HG02885 (cell line): ENCODE data around the gene SLC15A5.

Source experiments
- ATAC-seq: cut with Tn5 transposase; IDR thresholded peaks from one replicate; pipeline ENCODE4 v1.9.1; 2021; ENCODE audit warnings: mild to moderate bottlenecking; ENCODE audit not compliant: unreplicated experiment, poor library complexity

The SLC15A5 gene

DNA sequence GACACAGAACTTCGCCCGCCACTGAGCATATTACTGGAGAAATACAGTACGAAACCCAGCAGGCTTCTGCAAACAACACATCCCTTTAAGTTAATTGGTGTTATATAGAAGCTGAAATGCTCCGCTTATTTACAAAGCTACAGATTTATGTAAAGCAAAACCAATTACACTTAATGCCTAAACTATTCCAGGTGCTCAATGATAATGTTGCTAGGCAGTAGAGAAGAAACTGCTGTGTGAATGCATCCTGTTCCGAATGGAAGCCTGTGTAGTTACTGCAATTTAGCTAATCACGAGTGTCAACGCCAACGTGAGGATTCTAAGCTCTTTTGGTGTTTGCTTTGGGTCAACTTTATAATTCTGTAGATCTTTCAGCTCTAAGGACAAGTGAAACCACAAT lies 89.8 kb downstream of the SLC15A5 start:
- ATAC-seq, result no peak

DNA sequence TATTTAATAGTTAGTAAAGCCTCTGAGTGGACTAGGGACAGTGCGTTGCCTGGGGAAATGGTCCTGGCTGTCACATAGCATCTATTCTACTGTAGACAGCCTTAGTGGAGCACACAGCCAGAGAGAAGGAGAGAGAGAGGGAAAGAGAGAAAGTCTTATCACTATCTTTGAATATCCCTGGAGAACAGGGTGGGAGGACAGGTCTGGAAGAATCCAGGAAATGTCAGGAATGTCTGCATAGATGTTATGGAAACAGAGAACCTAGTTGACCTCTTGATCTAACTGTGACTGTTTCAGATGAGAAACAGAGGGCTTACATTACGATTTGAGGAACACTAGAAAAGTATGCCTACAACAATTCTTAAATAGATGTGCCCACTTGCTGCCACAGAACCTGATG lies 92.8 kb downstream of the SLC15A5 start:
- ATAC-seq, result no peak

DNA sequence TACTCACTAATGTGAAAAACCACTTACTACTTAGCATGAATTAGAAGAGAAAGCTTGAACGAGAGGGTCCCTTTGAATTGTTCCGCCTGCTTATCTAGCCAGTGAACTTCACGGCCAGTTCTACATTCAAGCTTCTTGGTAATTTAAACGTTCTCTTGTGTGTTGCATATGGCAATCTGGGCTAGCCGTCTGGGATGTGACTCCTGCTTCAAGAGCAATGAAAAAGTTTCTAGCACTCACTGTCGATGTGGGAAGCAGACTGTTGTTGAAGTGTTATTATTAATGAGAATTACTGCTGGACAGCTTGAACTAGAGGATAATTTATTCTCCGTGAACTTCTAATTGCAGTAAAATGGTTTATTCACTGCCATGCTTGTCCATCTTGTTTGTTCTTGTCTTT lies 93.9 kb downstream of the SLC15A5 start:
- ATAC-seq, result no peak

DNA sequence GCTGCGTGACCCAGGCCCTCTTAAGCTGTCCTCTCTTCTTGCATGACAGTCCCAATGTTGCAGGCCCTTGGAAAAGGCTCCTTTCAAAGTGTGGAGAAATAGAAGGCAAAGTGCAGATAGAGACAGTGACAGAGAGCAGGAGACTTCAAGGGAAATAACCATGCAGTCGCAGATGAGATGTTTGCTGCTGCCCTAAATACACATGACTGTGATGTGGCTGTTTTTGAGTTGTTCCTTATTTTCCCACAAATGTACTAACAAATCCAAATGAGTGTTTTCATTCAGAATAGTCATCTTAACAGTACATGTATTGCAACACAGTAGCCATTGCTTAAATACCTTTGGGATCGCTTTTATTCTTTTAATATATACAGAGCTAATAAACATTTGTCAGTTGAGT lies 101.6 kb downstream of the SLC15A5 start:
- no peak for ATAC-seq

DNA sequence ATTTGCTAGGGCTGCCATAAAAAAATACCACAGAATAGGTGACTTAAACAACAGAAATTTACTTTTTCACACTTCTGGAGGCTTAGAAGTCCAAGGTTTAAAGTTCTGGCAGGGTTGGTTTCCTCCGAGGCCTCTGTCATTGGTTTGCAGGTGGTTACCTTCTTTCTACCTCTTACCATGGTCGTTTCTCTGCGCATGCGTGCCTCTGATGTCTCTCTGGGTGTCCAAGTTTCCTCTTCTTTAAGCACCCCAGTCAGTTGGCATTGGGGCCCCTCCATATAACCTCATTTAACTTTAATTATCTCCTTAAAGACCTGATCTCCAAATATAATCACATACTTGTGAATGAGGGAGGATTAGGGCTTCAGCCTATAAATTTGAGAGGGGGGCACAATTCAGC lies 103.2 kb downstream of the SLC15A5 start:
- no peak for ATAC-seq

DNA sequence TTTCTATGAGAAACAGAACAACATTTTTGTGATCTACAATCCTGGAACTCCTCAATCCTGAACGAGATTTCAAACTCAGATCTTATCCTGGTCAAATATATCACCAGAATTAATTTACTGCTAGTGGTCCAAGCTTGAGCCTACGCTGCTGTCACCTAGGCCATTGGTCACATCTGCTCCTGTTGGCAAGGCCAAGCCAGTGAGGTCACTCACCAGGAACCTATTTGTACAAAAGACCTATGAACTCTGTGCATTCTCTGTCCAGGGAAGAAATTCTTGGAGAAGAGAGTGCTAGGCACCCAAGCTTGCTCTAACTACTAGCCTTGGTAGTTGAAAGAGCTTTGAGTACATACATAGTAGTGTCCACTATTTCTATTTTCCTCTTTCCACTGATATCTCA lies 106.1 kb downstream of the SLC15A5 start:
- ATAC-seq, result no peak

DNA sequence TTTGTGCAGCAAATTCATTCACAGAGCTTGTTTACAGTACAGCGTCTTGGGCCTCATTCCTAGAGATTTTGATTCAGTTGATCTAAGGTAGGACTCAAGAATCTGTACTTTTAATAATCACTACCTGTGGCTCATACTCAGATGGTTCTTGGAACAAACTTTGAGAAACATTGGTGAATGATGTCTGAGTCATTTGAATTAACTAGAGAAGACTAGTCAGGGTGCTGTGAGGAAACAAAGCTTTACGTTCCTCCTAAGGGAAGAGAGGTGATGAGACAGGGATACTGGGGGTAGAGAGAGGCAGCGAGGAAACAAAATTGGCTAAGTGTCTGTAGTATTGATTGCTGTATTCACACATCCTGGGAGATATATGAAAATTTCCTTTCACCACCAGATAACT lies 109.4 kb downstream of the SLC15A5 start:
- ATAC-seq, result no peak

DNA sequence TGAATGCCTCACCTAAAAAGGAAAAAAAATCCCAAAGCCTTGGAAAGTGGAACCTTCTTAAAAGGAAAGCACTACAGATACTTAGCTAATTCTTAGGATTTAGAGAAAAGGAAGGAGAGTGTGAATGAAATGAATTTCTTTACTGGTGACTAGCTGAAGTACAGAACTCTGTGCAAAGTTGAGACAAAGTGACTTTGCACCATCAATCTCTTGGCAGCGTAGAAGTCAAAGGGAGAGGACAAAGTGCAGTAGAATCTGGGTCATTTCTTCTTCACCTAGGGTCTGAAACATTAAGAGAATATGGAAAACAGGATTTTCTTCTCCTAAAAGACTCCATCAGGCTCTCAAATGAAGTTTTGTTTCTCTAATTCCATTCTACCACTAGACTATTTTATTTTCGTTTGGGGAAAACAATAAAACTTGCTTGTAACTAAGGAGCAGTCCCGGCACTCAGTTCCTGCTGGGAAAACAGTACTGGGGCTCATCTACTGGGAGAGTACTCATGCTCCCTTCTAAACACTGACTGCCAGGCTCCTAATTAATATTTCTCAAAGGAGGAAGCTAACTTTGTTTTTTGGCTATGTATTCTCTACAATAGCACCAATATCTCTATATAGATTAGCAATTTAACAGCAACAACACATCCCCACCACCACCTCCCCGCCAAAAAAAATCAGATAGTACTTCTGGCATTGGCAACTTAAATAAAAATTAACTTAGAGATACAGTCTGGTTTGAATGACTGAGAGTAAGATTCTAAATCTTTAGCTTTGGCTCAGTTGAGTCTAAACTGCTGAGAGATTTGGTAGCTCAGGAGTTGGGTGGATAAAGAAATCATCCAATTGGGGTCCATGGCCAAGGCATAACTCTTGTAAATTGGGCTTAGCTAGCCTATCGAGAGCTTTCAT lies 110.7 kb downstream of the SLC15A5 start:
- no peak for ATAC-seq

DNA sequence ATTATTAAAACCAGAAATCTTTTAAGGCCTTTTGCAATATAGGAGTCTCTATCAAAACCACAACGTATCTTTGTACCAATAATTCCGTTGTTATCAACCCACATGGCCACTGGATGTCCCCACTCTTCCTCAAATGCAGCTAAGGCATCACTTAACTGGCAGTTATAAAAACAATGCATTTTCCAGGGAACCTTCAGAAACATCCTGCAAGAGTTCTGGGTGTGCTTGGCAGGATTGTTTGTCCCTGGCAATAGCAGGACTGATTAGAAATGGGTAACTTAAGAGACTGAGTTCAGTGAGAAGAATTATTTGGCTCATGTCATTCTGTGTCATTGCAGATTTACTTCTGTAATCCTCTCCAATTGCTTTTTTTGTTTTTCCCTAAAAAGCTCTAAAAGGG lies 112.0 kb downstream of the SLC15A5 start:
- peak; percentile 57 for ATAC-seq

DNA sequence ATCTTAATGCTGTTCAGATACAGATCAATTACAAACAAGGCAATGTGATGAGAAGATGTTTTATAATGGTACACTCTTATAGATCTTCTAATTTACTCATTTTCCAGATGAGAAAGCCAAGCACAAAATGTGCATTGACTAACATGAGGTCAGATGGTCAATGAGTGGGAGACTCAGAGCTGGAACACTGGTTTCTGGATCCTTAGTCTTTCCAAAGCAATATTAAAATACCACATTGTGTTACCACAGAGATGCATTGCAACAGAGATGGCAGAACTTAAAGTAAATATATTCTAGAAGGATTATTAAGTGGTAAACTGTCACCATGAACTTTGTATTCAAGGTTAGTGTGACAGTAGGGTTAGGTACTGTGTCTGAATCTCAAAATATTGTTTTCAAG lies 113.6 kb downstream of the SLC15A5 start:
- ATAC-seq, result no peak

DNA sequence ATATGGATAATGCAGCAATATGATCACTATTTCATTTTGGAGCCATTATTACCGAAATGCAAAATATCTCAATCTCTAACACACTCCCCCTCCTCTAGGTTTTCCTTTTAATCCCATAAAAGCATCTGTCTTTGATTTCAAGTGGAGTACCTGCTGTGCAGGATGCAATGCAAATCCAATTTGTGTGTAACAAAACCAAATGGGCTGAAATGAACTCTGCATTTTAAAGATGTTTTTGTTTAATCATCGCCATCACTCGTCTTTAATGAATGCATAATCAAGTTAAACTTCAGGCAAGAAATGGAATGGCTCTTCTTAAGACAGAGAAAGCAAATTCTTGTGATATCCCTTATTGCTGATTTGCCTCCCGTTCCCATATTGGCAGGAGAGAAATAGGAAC lies 114.3 kb downstream of the SLC15A5 start:
- ATAC-seq, result no peak

DNA sequence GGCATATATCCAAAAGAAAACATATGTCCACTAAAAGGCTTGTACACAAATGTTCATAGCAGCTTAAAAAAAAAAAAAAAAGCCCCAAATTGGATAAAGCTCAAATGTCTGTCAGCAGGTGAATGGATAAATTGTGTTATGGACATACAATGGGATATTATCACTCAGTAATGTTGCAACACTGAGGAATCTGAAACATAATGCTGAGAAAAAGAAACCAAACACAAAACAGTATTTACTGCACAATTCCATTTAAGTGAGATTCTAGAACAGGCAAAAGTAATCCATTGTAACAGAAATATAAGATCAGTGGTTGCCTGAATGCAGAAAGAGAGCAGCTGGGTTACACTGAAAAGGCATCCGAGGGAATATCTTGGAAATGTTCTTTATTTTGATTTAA lies 117.9 kb downstream of the SLC15A5 start:
- no peak for ATAC-seq

DNA sequence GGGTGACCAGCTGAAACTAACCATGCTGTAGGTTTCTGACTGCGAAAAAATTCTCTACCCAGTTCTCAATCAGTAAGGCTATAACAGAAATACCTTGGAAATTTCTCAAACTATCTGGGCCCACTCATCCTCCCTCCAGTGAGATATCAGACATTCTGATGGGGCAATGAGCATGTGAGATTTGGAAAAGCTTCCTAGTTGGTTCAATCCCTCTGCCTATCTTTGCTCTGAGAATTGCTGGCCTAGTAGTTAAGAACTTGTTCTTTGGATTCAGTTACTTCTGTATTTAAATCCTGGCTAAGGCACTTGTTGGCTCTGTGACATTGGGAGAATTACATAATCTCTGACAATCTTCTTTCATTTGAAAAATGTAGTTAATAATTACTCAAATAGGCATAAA lies 119.4 kb downstream of the SLC15A5 start:
- ATAC-seq, result no peak

DNA sequence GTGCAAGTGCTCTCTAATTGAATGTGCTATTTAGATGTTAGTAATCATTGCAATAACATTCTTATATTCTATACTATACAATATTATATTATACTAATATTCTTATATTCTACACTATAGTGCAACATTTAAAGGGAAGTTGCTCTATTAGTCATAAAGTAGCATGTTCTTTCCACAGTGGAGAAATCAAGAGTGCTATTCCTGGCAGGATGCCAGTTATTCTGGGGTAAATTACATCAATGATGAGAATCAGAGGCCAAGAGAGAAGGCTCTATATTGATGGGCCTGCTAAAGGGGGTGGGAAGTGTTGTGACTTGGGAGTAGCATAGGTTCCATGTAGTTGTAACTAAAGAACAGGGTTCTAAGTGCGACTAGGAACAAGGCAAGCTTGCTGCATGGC lies 121.5 kb downstream of the SLC15A5 start:
- ATAC-seq, result no peak

DNA sequence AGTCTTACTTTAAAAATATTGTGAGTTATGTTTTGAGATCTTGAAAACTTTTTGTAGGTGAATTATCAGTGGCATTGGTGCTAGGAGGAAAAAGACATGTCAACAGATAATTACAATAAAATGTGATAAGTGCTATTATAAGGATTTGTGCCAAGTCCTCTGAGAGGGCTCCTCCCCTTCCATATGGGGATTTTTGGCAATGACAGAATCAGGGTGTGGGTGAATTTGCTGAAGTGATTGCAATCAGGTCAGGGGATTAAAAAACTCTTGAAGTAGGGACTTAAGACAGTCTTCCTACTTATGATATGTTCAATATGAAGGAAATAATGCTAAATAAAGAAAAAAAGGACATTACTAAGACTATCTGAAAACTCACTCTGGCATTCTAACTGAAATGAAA lies 122.5 kb downstream of the SLC15A5 start:
- ATAC-seq, result no peak

DNA sequence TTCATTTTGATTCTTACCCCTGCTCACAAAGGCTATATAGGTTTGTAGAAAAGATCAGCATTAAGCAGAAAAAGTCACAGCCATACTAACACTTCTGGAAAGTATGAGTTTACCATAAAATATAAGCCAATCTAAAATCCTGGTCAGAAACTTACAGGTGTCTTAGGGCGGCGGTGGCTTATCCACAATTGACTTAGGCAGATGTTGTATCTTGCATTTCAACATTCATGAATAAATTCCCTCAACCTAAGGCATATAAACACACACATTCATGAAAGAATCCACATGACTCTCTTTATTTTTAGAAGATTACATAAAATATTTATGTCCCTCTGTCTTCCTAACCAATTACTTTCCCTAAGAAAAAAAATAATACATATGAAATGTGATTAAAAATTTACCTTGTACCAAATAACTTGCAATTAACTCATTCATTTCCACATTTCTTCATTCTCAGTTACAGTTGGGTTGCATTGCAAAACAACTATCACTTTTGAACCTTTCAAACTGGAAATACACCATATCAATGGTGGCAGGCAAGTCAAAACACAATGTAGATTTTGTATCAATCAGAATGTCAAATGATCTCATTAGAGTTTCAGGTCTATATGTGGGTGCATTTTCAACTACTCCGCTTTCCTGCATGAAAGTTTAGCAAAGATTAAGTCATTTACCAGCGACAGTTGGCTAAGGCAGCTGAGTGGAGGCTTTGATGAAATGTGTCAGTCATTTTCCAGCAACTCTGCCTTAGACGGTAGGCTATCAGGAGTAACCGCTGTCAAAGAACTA lies 124.4 kb downstream of the SLC15A5 start:
- ATAC-seq, result no peak

DNA sequence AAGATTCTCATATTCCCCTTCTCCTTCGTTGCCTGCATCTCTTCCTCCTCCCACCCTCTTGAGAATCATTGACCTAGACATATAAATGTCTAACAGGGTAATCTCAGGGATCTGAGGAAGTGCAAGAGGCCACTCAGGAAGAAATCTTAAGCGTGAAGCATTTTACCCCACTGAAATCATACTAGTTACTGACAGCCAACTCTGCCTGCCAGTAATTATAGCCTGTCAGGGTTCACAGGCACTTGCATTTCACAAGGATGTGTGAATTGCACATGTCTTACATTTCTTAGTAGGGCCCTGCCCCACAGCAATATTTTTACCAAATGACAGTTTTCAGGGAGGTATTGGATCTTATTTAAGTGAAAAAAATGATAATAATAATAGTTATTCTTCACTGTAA lies 127.2 kb downstream of the SLC15A5 start:
- no peak for ATAC-seq

DNA sequence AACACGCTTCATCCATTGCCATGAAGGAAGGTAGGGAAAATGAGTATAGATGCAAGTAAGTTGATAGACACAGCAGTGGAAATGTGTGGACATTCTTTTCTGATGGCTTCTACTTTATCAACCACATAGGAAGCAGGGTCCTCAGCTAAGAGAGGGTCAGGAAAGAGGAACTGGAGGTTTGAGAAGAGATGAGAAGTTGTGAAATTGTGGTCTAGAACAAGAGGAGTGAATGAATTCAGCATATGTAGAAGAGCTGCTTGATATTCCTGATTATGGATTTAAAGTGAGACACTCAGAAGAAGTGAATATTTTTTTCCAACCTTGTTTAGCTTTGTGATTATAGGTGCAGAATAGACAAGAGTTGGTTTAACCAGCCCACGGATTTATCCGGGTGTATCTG lies 128.5 kb downstream of the SLC15A5 start:
- ATAC-seq, result no peak
